B cell (primary cell): Measurements from ENCODE around the gene NKX3-2. TPM values are rescaled to one million over a fixed set of nuclear protein-coding genes. Genes with fewer than 3 reads are reported as not detected.

ENCODE experiments used
- ATAC-seq: fragments of 200-7000 bp; cut with Tn5 transposase; one replicate; pipeline ENCODE4 v1.10.0; 2021; ENCODE audit warnings: low read depth, mild to moderate bottlenecking, moderate number of reproducible peaks, moderate library complexity
- CTCF ChIA-PET: fragments of 350-600 bp; sonication (Branson Sonifier 250); formaldehyde crosslinking; loops from one replicate; lab custom pipeline; 2021; ENCODE audit warnings: antibody characterized with exemption, inconsistent platforms; lab: Charles Lee
- POLR2A ChIA-PET: fragments of 350-600 bp; sonication (Branson Sonifier 250); formaldehyde crosslinking; loops from one replicate; lab custom pipeline; 2021; ENCODE audit warnings: antibody characterized with exemption; lab: Charles Lee
- DNase-seq: peaks from one replicate; pipeline ENCODE4 v3.0.0; 2013
- H2AFZ ChIP-seq: 2 replicates; pipeline ENCODE4 v1.6.1; 2012; ENCODE audit warnings: mild to moderate bottlenecking, low read depth, low read length; ENCODE audit not compliant: insufficient read depth, poor library complexity, severe bottlenecking
- H3K27ac ChIP-seq, 2 donors: 1 replicate in 1 of 2; 2 replicates in 1 of 2; pipeline ENCODE4 v1.5.1; 2012 to 2013; ENCODE audit warnings: low read length in 2 of 2, mild to moderate bottlenecking in 2 of 2, moderate library complexity in 1 of 2
- H3K27me3 ChIP-seq, 4 experiments: fragments of 200-600 bp in 1 of 4; sonication (generic) in 1 of 4; replicated peaks in 1 of 4; 1 replicate in 2 of 4; 2 replicates in 2 of 4; pipeline versions ENCODE4 v1.6.1 to v1.7.0; 2013 to 2016; ENCODE audit warnings: low read length in 3 of 4, mild to moderate bottlenecking in 2 of 4, mixed read lengths in 1 of 4, moderate library complexity in 1 of 4; ENCODE audit not compliant: insufficient read depth in 4 of 4, control insufficient read depth in 3 of 4; ENCODE audit errors: control extremely low read depth in 1 of 4
- H3K36me3 ChIP-seq, 2 experiments: replicated peaks in 1 of 2; 1 replicate in 1 of 2; 2 replicates in 1 of 2; pipeline versions ENCODE4 v1.6.1 to v1.7.1; 2013; ENCODE audit warnings: low read length in 1 of 2; ENCODE audit not compliant: insufficient read depth in 2 of 2, control insufficient read depth in 1 of 2; ENCODE audit errors: control extremely low read depth in 1 of 2, extremely low read depth in 1 of 2
- H3K4me1 ChIP-seq, 2 donors: fragments of 200-600 bp in 1 of 2; sonication (generic) in 1 of 2; 1 replicate in 1 of 2; 2 replicates in 1 of 2; pipeline versions ENCODE4 v1.5.1 to v1.6.1; 2013 to 2017; ENCODE audit warnings: low read length in 2 of 2; ENCODE audit not compliant: control insufficient read depth in 2 of 2, insufficient read depth in 2 of 2
- H3K4me2 ChIP-seq: replicated peaks from 2 replicates; pipeline ENCODE3; 2012; ENCODE audit warnings: mild to moderate bottlenecking, low read depth, low read length; ENCODE audit not compliant: poor library complexity, severe bottlenecking
- H3K4me3 ChIP-seq, 5 experiments: fragments of 200-600 bp in 1 of 5; sonication (generic) in 1 of 5; 1 replicate in 3 of 5; 2 replicates in 2 of 5; pipeline versions ENCODE4 v1.5.1 to v1.7.0; 2011 to 2016; ENCODE audit warnings: low read length in 4 of 5, mild to moderate bottlenecking in 4 of 5, low read depth in 2 of 5, control low read depth in 1 of 5, moderate library complexity in 1 of 5; ENCODE audit not compliant: insufficient read depth in 1 of 5; ENCODE audit errors: control extremely low read depth in 1 of 5, extremely low read depth in 1 of 5
- H3K79me2 ChIP-seq: fragments of 200-600 bp; sonication (generic); one replicate; pipeline ENCODE4 v1.6.0; 2016; ENCODE audit warnings: low read length; ENCODE audit not compliant: control insufficient read depth, insufficient read depth
- H3K9ac ChIP-seq: fragments of 200-600 bp; sonication (generic); 2 replicates; pipeline ENCODE4 v1.6.1; 2017; ENCODE audit warnings: mild to moderate bottlenecking, low read length, moderate library complexity
- H3K9me3 ChIP-seq, 3 donors: one replicate each; pipeline versions ENCODE4 v1.6.1 to v1.7.1; 2013; ENCODE audit warnings: low read length in 2 of 3; ENCODE audit not compliant: control insufficient read depth in 2 of 3, insufficient read depth in 1 of 3; ENCODE audit errors: control extremely low read depth in 1 of 3
- H4K20me1 ChIP-seq: 2 replicates; pipeline ENCODE4 v1.6.0; 2012; ENCODE audit warnings: mild to moderate bottlenecking, low read length; ENCODE audit not compliant: insufficient read depth, control insufficient read depth, poor library complexity, severe bottlenecking
- H3K27ac Mint-ChIP-seq: one replicate; pipeline ENCODE4 v1.8.0; 2021; ENCODE audit warnings: mixed read lengths
- H3K27me3 Mint-ChIP-seq: one replicate; pipeline ENCODE4 v1.8.0; 2021; ENCODE audit warnings: mixed read lengths
- H3K4me1 Mint-ChIP-seq: one replicate; pipeline ENCODE4 v1.8.0; 2021; ENCODE audit warnings: mixed read lengths
- H3K4me3 Mint-ChIP-seq: one replicate; pipeline ENCODE4 v1.8.0; 2021; ENCODE audit warnings: mixed read lengths
- H3K9me3 Mint-ChIP-seq: one replicate; pipeline ENCODE4 v1.8.0; 2022; ENCODE audit warnings: mixed read lengths; ENCODE audit not compliant: insufficient read depth
- EZH2 ChIP-seq: IDR thresholded peaks from 2 replicates; pipeline ENCODE4 v1.6.1; 2012; ENCODE audit warnings: borderline replicate concordance, low read depth, mild to moderate bottlenecking, moderate library complexity, low read length; ENCODE audit not compliant: insufficient read depth, poor library complexity, severe bottlenecking
- WGBS: methylation state at CpG from one replicate; pipeline ENCODE4 v1.1.5; 2013; ENCODE audit warnings: missing lambda C conversion rate; ENCODE audit not compliant: insufficient coverage; 5-methylcytosine and 5-hydroxymethylcytosine counted together
- intact Hi-C: fragments of 100-400 bp; cut with micrococcal nuclease; formaldehyde crosslinking; loops from one replicate; pipeline ENCODE4 v1.10.0; 2022
- polyA plus RNA-seq: library from polyadenylated mRNA; depleted of rRNA; stranded (reverse); fragments of >200 nt; gene quantifications from 2 replicates; pipeline ENCODE4 v1.2.3, GENCODE V29; 2012
- total RNA-seq, 2 donors: library from RNA; stranded (reverse); fragments of 120-200 nt in 1 of 2; gene quantifications; 1 replicate in 1 of 2; 2 replicates in 1 of 2; pipeline versions ENCODE4 v1.2.3 to v1.2.4, GENCODE V29; 2013 to 2022
- TF ChIP-seq, protein P1 (sequence below): fragments of 200-600 bp; IDR thresholded peaks from one replicate; pipeline ENCODE4 v1.8.0; 2022; ENCODE audit warnings: antibody characterized with exemption, mild to moderate bottlenecking

The NKX3-2 gene
- total and polyA plus RNA-seq, 2 donors (not counting 1 experiment from before 2014, with no cell fraction given) = not detected

DNA sequence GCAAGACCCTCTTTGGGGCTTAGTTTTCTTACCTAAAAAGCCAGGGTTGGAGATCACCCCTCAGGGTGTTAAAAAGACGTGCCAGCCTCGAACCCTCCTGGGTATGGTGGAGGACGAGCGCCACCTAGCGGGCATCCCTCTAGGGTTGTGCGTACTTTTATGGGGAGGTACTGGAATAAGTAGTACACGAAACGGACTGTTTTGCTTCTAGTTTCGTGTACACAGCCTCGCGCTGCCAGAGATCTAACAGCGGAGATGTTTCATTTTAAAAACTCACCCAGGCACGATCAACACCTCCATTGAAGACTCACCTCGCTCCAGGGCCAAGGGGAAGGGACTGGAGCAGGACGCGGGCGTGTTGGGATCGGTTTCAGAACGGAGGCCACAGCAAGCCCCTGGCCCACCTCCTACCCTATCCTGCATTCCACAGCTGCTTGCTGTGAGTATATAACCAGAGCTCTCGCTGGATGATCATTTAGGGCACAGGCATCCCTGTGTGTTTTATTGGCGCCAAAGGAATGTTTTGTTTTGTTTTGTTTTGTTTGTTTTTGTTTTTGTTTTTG lies 4.8 kb upstream of the NKX3-2 start:
- ATAC-seq = peak; percentile 65

More for the DNA sequence above, 4.8 kb upstream of the NKX3-2 start:
- peak; percentile 86 for DNase-seq
- whole genome bisulfite sequencing = 2% methylated on average over 11 of the region's 21 CpGs
- peaks cover 40 to 44% of the 10 kb centered on the region in 2 donors for H3K4me1 ChIP-seq
- H3K27me3 ChIP-seq = peaks cover 2 to 59% (median 47%) of the 10 kb centered on the region in 4 experiments
- H3K4me2 ChIP-seq = peak overlapping the region; percentile 62
- Mint-ChIP-seq H3K27me3 (peaks cover 65% of the 10 kb centered on the region), H3K27ac (peak overlapping the region; percentile 55), H3K4me3 (peak overlapping the region; percentile 77), H3K9me3 (no peaks in the 10 kb centered on the region), H3K4me1 (peaks cover 31% of the 10 kb centered on the region)
- peak overlapping the region; percentile 3 to 41 (median 31) for H3K4me3 ChIP-seq
- POLR2A ChIA-PET = no interaction called here
- H3K79me2 ChIP-seq = no peaks in the 10 kb centered on the region
- peak overlapping the region; percentile 44 for H3K9ac ChIP-seq
- intact Hi-C loops = loop anchor here (1.0 to 5.0 kb wide), 2 partner anchors 65 to 1453 kb away; partner anchors contain the start of genes CPEB2 and RAB28
- H2AFZ ChIP-seq = peak overlapping the region; percentile 24
- H4K20me1 ChIP-seq = no peaks in the 10 kb centered on the region
- H3K27ac ChIP-seq = no peak overlapping the region
- TF ChIP-seq, protein P1, sequence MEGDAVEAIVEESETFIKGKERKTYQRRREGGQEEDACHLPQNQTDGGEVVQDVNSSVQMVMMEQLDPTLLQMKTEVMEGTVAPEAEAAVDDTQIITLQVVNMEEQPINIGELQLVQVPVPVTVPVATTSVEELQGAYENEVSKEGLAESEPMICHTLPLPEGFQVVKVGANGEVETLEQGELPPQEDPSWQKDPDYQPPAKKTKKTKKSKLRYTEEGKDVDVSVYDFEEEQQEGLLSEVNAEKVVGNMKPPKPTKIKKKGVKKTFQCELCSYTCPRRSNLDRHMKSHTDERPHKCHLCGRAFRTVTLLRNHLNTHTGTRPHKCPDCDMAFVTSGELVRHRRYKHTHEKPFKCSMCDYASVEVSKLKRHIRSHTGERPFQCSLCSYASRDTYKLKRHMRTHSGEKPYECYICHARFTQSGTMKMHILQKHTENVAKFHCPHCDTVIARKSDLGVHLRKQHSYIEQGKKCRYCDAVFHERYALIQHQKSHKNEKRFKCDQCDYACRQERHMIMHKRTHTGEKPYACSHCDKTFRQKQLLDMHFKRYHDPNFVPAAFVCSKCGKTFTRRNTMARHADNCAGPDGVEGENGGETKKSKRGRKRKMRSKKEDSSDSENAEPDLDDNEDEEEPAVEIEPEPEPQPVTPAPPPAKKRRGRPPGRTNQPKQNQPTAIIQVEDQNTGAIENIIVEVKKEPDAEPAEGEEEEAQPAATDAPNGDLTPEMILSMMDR = peak; percentile 89
- TF ChIP-seq EZH2 = peak; percentile 1
- no peaks in the 10 kb centered on the region for H3K36me3 ChIP-seq
- H3K9me3 ChIP-seq = peaks cover 1 to 32% (median 15%) of the 10 kb centered on the region in 3 donors
- CTCF ChIA-PET = interaction anchor here (0.7 to 2.2 kb wide), 3 partner anchors 62 to 820 kb away, joined by 3 to 12 read pairs (median 4); no protein-coding TSS in a partner anchor
